Measurements from ENCODE around the gene LURAP1L.

LURAP1L gene

DNA sequence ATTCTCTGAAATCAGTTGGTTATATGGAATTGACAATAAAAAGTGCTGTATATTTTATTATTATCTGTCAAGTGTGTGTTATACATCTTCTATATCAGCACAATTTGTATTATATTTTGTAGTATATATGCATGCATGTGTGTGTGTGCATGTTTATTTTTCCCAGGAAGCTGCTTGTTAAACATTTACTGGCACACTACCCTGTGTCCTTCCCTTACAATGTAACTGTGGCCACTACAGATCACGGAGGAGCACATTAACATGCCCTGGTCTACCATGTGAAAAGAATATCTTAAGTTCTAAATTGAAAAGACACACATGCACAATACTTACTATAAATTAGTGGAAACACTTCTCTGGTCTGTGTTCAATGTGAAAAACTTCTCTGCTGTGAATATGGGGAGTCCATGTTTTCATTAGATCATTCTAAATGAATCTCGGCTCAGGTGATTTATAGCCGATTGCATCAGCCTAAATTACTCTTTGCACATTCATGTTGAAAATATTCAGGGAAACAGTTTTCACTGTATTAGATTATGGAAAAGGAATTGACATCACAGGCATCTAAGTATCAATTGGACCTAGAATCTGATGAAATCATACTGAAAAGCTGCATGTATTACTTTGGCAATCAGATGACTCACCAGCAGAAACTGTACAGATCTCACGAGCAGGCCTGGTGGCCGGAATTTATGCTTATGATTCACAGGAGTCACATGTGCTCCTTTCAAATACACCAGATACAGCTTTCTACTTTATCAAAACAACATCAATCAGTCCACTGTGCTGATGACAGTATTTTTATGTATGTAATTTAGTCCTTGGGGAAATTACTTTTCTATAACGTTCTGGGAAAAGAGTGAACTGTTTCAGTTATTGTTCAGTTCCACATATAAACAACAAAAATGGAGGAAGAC is 39.4 kb downstream of the LURAP1L start:
- peak; percentile 100 for FAIRE-seq

DNA sequence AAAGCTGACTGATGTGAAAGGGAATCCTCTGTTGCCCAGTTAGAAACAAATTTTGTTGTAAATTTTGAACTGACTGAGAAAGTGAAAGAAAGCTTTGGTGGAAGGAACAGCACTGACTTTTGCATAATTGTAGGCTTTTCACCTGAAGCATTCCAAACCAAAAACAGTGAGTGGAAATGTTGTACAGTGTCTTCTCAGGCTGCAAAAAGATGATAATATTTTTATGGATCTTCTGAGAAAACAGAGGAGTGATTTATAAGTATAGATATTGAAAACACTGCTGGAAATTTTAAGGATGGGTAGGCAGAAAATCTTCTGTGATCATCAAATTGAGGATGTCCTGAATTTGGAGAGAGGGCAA is 40.0 kb downstream of the LURAP1L start:
- FAIRE-seq: no peak

DNA sequence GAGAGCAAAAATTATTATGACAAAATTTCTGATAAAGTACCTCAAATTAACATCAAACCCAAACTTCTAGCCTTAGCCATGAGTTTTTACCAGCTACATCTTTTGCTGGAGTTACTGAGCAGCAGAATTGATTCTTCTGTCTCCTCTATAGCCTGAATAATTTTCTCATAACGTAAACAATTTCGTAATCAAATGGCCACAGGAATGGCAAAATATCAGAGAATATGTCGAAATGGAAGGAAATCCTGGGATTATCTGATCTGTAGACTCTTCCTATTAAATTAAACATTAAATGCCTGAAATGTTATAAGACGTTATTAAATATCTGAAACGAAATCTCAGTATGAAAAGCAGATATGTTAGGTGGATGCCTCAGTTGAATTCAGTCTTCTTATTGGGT is 41.1 kb downstream of the LURAP1L start:
- FAIRE-seq: peak; percentile 91

DNA sequence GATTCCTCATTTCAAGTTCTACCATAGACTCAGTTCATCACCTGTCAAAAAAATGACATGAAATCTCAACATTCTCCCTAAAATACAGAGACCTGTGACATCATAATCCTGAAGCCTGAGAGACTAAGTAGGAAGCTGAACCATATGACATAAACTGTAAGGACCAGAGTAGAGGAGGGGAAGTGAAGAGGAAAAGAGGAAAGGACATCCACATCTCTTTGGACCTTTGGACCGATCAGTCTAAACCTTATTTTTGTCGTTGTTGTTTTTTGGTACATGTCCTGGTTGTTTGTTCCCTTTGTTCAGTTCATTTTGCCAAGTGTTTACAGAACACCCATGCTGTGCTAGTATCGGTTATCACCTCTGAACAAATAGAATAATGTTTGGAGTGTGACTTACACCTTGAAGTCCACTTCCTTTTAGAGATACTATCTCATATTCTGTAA is 41.9 kb downstream of the LURAP1L start:
- no peak for FAIRE-seq

DNA sequence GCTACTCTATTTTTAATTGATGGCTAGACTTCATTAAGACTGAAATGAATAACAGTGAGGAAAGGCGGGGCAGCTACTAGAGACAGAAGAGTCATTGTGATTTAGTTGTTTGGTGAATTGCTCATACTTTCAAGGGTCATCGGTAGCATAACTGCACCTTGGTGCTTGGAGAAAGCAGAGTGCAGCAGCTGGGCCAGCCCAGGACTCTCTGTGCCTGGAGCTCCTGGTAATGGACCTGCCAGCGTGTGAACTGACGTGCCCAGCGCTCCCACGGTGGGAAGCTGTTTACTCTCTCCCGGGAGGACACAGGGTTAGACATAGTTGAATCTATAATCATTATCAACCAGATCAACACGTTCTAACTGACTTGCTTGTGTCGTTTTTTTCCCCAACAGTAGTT is 42.9 kb downstream of the LURAP1L start:
- peak; percentile 97 for FAIRE-seq

DNA sequence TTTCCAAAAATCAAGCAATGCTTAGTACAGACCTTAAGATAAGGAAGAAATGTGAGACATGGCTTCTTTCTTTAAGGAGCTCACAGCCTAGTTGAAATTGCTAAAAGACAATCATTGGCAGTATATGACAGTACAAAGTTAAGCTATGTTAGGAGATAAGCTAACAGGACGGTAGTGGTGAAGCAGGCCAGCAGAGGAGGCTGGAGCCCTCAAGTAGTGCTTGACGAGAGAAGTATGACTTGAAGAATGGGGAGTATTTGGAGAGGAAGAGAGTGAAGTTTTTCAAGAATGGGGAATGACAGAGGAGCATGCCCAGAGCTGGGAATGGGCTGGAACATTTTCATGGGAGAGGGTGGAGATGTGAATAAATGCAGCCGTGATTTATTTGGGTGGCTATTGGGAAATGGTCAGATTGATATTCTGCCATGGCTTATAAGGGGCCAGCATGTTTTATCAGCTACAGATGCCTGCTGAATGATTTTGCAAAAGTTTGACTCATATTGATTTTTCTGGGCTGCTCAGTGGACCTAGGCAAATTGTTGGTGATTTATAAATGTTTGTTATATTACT is 43.7 kb downstream of the LURAP1L start:
- FAIRE-seq: no peak

DNA sequence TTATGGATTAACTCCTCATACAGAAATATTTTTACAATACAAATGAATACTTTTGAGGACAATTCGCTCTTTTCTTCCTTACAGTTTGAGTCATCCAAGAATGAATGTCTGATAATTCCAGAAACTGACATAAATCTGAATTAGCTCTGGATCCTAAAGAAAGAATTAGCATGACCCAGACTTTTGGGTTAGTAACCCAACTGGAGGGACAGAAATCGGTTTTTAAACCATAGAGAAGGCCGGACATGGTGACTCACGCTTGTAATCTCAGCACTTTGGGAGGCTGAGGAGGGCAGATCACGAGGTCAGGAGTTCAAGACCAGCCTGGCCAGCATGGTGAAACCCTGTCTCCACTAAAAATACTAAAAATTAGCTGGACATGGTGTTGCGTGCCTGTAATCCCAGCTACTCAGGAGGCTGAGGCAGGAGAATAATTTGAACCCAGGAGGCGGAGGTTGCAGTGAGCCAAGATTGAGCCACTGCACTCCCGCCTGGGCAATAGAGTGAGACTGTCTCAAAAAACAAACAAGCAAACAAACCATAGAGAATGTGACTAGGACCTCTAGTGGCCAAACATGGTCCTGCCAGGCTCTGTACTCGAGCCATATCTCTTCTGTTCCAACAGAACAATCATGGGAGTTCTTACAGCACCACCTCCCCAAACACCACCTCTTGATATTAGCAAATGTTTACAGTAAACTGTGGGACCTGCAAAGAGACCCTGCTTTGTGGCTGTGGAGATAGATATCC is 44.8 kb downstream of the LURAP1L start:
- FAIRE-seq: peak; percentile 24

DNA sequence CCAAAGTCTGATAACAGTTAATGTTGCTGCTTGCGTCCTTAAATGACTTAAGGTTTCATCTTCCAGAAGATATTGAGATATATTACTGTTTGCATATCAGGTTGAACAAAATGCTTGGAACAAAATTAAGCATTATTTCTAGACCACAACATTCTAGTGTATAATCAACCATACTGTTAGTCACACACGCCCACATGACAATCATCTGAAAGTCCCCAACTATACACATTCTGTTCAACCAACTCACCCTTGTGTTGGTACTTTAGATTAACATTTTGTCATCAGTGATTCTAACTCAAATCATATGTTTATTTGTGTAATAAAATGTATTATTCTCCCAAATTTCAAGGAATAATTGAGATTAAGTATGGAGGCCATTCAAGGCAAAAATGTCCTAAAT is 47.3 kb downstream of the LURAP1L start:
- peak; percentile 56 for FAIRE-seq

DNA sequence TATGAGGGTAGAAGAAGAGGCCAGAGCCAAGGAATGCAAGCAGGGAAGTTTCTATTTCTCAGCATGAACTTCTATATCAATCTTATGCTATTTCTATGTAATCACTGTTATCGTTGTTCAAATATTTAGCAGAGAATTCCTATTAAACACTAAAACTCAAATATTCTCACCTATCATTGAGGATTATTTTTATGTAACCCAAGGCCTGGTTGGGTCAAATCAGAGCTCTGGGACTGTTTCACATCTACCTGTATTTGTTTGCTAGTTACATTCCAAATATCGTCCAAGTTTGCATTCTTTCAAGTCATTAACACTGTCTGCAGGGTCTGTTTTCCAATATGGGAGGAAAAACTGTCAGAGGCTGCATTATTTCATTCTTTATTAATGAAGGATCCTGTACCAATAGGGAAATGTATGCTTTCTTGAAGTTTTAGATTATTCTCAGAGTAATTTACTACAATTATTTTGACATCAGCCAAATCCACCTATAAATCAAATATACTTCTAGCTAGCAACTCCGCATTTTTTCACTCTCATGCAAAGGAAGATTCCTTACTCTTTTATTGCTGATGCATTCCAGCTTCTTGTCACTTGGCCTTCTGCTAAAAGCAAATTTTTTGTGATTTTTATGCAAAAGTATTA is 52.2 kb downstream of the LURAP1L start:
- FAIRE-seq: no peak

DNA sequence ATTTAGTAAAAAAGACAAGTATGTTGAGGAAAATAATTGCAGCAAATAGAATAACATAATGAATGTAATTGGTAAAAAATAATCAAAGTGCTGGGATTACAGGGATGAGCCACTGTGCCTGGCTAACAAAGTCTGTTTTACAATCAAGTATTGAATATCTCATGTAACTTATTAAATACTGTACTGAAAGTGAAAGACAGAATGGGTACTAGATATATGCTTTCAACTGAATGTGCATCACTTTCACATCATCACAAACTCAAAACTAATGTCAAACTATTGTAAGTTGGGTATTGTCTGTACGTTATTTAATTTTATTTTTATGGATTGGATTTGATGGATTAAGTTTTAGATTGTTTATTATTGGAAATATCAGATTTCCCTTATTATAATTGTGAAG is 58.9 kb downstream of the LURAP1L start:
- no peak for FAIRE-seq

DNA sequence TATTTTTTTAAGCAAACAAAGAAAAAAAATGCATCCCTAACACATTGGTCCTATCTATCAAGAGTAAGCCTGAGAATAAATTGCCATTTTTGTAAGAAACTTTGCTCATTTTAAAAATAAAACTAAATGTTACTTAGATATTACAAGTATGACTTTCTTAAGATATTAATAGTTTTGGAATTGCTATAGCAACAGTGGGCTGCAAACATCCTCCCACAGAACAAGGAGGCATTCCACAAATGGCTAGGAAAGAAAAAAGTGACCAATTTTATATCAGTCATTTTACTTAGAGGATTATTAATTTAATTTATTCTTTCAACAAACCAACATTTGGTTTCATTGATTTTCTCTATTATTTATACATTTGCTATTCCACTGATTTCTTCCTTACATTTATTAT is 63.7 kb downstream of the LURAP1L start:
- FAIRE-seq: peak; percentile 49

DNA sequence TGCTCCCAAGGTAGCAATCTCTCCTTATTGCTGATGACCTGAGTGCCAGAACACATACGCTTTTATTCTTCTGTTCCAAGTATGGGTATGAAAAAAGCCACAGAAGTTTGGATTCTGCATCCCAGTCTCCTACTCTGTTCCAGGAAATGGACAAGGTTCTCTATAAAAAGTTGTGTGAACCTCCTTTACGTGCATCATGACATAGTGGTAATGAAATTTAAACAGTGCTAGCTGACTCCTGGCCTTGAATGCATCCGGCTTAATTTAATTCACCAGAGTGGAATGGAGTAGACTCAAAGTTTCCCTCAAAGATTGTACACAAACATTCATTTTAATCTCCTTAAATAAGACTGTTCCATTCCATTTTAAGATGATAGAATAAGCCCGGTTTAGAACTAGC is 68.9 kb downstream of the LURAP1L start:
- FAIRE-seq: no peak

DNA sequence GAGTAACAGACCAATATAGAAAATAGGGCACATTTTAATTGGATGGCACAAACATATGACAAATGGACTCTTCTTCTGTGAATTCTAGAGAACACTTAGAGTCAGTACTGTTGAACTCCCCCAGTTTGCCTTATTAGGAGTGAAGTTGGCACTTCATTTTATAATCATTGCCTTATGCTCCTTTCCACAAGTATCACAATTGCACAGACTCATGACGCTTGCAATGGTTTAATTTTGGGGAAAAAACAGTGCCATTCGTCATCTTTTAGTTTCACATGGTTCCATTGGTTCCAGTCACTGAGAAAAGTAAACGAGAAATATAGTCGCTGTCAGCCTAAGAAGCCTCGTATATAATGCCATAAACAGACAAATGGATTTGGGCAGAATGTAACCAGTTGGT is 71.2 kb downstream of the LURAP1L start:
- FAIRE-seq: no peak

DNA sequence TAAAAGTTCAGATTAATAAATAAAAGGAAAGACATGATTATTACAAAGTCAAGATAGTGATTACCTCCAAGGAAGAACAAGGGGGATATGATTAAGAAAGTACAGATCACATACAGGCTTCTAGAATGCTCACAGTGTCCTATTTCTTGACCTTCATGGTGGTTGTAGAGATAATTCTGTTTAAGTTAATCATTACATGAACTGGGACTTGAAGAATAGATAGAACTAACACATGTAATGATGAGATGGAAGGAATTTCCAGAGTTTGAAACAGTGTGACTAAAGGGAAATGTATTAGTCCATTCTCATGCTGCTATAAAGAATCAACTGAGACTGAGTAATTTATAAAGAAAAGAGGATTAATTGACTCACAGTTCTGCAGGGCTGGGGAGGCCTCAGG is 72.7 kb downstream of the LURAP1L start:
- no peak for FAIRE-seq

DNA sequence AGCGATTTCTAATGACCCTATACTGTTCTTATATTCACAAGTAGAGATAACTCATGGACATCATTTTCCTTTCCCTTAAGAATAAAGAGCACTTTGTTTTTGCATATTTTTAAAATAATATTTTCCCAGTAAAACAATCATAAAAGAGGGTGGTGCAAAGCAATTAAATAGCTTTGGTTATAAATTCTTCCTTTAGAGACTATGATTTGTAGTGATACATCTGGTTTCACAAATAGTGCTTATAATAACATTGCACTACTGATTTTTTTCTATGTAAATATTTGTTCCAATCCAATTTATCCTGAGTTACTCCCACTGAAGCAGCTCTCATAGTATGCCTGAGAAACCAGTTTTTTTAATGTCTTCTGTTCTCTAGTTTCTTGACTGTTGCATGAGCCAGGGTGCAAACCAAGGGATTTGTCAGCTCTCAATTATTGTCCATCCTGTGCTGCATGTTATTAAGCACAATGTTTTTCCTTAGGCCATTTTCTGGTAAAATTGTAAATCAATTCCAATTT is 74.7 kb downstream of the LURAP1L start:
- no peak for FAIRE-seq

DNA sequence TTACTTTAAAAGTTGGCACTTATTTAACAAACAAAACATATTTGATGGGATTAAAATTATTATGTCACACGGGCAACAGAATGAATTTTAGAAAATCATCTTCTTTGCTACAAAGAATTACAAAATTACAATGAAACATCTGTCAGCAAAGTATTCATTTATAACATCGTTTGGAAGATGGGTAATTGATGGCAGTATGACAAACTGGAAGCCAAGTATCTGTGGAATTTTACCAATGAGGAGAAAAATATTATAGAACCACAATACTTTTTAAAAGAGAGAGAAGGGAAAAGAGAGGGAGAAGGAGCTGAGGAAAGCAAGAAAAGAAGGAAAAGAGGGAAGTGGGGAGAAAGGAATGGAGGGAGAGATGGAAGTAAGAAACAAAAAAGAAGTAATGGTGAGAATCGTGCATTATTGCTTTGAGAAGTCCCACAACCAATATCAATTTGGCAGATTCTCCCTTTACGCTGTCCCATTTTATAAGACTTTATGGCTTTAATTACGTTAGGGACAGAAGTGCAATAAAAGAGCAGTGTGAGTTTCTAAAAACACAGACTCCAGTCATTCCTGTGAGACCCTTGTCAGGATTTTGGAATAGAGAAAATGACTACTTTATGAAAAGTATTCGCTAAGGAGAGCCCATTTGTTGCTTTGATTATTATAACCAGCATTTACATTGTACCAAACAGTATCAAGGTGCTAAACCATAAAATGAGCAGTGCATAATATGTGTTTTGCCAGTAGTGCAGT is 76.7 kb downstream of the LURAP1L start:
- FAIRE-seq: no peak

DNA sequence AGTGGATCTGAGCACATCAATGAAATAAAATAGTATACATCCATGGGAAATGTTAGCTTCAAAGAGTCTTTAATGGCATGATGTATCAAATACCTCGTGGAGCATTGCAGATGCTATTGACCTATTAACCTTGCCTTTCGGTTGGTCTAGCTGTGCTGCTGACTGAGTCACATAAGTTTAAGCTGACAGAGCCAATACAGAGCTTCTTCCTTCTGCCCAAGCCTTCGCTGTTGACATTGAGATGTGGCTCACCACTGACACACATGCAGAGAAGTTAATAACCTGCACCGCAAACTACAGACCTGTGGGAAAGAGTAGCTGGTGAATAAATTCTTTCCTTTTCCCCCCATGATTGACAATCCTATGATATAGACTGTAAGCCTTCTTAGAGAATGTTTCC is 78.2 kb downstream of the LURAP1L start:
- FAIRE-seq: no peak

DNA sequence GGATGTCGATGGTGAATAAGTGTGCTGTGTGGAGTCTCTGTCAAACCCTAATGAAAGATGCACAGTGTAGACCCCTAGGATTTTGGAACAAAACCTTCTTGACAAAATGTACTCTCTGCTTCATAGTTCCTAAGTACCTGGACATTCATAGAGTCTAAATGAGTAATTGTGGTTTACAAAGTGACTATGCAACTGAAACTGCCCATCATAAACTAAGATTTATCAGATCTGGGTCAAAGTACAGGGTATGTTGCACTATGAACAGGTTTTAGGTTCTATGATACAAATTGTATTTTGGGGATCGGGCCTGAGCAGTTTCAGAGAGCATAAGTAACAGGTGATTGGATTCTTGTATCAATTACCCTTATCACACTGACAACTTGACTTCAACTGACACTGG is 79.4 kb downstream of the LURAP1L start:
- no peak for FAIRE-seq

DNA sequence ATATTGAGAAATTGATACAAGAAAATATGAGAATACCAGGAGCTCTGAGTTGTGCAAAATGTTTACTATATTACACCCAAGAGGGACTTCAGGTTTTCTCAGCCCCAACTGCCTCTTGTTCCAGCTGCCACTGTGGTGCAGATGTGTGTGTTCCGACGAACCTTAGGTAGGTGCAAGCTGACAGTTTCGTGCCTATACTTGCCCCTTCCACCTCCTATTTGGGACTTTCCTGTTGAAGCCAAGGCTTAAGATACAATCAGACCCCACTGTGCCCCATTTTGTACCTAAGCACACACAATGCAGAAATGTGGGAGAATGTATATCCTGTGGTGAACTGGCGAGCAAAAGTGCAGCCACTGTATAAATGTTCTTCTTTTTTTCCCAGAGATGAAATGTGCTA is 80.2 kb downstream of the LURAP1L start:
- FAIRE-seq: no peak

DNA sequence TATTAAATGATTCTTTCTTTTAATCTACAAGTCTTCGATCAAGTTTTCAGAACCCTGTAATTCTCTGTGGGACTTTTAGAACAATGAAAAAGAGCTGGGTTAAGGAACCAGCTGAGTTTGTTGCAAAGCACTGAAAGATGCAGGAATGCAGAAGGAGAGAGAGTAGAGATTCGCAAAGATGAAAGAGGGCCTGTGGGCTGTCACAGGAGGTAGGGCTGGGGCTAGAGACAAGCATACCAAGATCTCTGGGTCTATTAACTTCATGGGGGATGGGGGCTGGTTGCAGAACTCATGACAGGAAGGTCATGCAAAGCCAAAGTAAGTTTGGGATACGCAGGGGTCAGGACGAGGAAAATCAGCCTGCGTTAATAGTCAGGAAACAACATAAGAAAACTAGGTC is 81.8 kb downstream of the LURAP1L start:
- FAIRE-seq: no peak

DNA sequence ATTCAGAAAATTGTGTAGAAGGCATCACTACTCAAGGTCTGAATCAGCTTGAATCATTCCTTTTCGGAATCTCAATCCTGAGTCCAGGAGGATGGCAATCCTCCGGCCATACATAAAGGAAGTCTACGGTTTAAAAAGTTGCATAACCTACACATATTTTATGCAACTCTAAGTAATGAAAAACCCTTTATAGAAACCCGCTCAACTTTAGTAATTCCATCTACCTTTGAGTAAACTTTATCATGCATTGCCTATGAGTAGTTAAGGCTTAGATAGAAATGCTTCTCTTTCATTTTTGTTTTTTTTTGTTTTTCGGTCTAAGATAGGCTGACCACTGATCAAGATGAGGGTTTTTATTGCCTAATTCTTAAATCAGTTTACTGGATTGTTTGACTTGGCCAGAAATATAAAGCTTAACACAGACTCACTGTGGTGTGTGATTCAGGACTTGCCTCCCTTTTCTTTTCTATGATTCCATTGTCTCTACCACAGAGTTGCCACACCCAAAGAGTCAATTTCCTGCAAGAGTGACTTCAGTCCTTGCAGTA is 85.0 kb downstream of the LURAP1L start:
- FAIRE-seq: no peak

DNA sequence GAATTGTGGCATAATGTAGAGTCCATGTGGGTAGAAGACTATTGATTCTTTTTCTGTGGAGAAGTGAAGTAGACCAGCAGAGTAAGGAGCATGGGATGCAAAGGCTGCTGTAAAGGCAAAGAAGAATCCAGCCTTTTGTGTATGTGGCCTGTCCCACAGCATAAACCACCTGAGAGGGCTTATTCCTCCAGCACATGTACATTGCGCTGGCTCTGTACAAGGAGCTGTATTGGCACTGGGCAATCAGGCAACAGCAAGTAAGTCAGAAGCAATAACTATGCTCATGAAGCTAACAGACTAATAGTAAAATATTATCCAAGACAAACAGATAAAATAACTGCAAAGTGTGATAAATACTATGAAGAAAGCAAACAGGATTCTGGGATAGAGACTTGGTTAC is 86.2 kb downstream of the LURAP1L start:
- no peak for FAIRE-seq

Measured in islet of Langerhans (tissue), 1 donor.